Measurements from ENCODE around the gene MSH2.

DNA sequence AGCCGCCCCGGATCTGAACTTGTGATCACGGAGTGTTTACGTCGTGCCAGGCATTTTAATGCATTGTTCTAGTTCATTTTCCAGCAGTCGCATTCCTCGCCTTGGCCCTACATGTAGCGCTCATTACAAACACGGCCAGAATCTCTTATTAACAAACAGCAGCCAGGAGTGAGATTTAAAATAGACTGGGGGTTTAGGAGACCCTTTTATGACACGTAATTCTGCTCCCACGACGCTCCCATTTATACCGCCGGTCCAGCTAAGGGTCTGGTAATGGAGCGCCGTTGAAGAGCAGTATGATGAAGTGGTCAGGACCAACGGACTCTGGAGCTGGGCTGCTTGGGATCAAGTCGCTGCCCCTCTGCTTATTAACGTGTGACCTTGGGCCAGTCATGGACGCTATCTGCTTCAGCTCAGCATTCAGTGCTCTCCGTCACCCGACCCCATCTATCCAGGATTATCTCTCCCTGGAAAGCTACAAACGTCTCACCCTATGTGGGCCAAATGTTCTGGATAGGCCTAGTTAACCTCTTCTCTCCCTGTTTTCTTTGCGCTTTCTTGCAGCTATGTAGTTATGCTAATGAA lies 745 bp downstream of the MSH2 start:
- TF ChIP-seq, protein P1, sequence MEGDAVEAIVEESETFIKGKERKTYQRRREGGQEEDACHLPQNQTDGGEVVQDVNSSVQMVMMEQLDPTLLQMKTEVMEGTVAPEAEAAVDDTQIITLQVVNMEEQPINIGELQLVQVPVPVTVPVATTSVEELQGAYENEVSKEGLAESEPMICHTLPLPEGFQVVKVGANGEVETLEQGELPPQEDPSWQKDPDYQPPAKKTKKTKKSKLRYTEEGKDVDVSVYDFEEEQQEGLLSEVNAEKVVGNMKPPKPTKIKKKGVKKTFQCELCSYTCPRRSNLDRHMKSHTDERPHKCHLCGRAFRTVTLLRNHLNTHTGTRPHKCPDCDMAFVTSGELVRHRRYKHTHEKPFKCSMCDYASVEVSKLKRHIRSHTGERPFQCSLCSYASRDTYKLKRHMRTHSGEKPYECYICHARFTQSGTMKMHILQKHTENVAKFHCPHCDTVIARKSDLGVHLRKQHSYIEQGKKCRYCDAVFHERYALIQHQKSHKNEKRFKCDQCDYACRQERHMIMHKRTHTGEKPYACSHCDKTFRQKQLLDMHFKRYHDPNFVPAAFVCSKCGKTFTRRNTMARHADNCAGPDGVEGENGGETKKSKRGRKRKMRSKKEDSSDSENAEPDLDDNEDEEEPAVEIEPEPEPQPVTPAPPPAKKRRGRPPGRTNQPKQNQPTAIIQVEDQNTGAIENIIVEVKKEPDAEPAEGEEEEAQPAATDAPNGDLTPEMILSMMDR (IDR thresholded peaks at IDR 0.05; ENCODE audit: extremely low read depth in 1 of 2, insufficient read depth in 1 of 2, low read depth in 1 of 2, low read length in 2 of 2) = no peak
- TF ChIP-seq POLR2A (IDR thresholded peaks at IDR 0.05; ENCODE audit: low read depth, low read length) = no peak
